Measurements from ENCODE around the gene AR. TPM values are rescaled to one million over a fixed set of nuclear protein-coding genes. Genes with fewer than 3 reads are reported as not detected.

AR gene
- polyA plus RNA-seq, 3 donors: 2.3 to 3.0 (median 3.0) TPM

GRCh38 chrX:67723580-67724351 is 179.9 kb downstream of the AR start:
- no peak for DNase-seq

- no peak for DNase-seq
These were observed 180.7 kb downstream of the AR start for GRCh38 chrX:67724359-67725110.

- DNase-seq: no peak
These were observed 181.7 kb downstream of the AR start for GRCh38 chrX:67725471-67725870.

- DNase-seq: no peak
These were observed 182.2 kb downstream of the AR start for GRCh38 chrX:67726018-67726417.

- DNase-seq: no peak
These were observed 183.8 kb downstream of the AR start for GRCh38 chrX:67727576-67727975.

- DNase-seq: no peak
These were observed 186.5 kb downstream of the AR start for GRCh38 chrX:67730296-67730695.

- DNase-seq: peak; percentile 4
These were observed 187.2 kb downstream of the AR start for GRCh38 chrX:67731061-67731460.

- DNase-seq: no peak
These were observed 189.0 kb downstream of the AR start for GRCh38 chrX:67732864-67733263.

GRCh38 chrX:67734111-67734753 is 190.4 kb downstream of the AR start:
- DNase-seq: no peak

- DNase-seq: peak; percentile 4
These were observed 205.7 kb downstream of the AR start for GRCh38 chrX:67749536-67749935.

- no peak for DNase-seq
These were observed 206.9 kb downstream of the AR start for GRCh38 chrX:67750694-67751093.

GRCh38 chrX:67759018-67759417 is 215.2 kb downstream of the AR start:
- no peak for DNase-seq

GRCh38 chrX:67777148-67777547 is 233.3 kb downstream of the AR start:
- no peak for DNase-seq

GRCh38 chrX:67779099-67779498 is 235.3 kb downstream of the AR start:
- DNase-seq: no peak
